Measurements from ENCODE around the gene SYP. TPM values are rescaled to one million over a fixed set of nuclear protein-coding genes. Genes with fewer than 3 reads are reported as not detected.

The SYP gene
- total RNA-seq, 2 experiments from 2014 or later = 0.79 to 2.9 TPM

- TF ChIP-seq CTCF (conservative IDR thresholded peaks at IDR 0.05; ENCODE audit: low read length) (peak; percentile 72), EZH2phosphoT487 (IDR thresholded peaks at IDR 0.05; ENCODE audit: borderline replicate concordance, low read depth, low read length) (no peak)
- BruUV-seq (replicated peaks) = no TSS peak
- H4K20me1 ChIP-seq (ENCODE audit: insufficient read depth, low read length) = no peaks in the 10 kb centered on the region
- H3K9me2 ChIP-seq (ENCODE audit: insufficient read depth, low read length) = no peaks in the 10 kb centered on the region
- H3K9me3 ChIP-seq (ENCODE audit: low read length) = no peaks in the 10 kb centered on the region
- peak overlapping the region; percentile 66 for H3K27ac ChIP-seq (ENCODE audit: low read depth, low read length, poor library complexity, severe bottlenecking)
- ChIA-PET CTCF (ENCODE audit: unreplicated experiment) (no interaction called here), POLR2A (no interaction called here)
- peaks cover 37% of the 10 kb centered on the region for H3K4me1 ChIP-seq (ENCODE audit: insufficient read depth, low read length, poor library complexity, severe bottlenecking)
- H3K4me2 ChIP-seq (ENCODE audit: low read length) = peak overlapping the region; percentile 87
- peak overlapping the region; percentile 63 for H3K4me3 ChIP-seq (ENCODE audit: low read depth, low read length, poor library complexity, severe bottlenecking)
- H2AFZ ChIP-seq (ENCODE audit: low read length) = peak overlapping the region; percentile 77
- intact Hi-C loops (cut with micrococcal nuclease; ENCODE audit: unreplicated experiment) = loop anchor here (5.0 kb wide), 1 partner anchor 41 kb away; the partner anchor contains the start of gene GPKOW
- peak; percentile 85 for DNase-seq (ENCODE audit: low spot score)
- no peaks in the 10 kb centered on the region for H3K36me3 ChIP-seq (ENCODE audit: insufficient read depth, low read length)
- H3K79me2 ChIP-seq (ENCODE audit: insufficient read depth, low read depth, low read length) = no peaks in the 10 kb centered on the region
Observed at GRCh38 chrX:49163555-49164419, 36.2 kb downstream of the SYP start.

- no peaks in the 10 kb centered on the region for H3K36me3 ChIP-seq (ENCODE audit: insufficient read depth, low read length)
- no peaks in the 10 kb centered on the region for H3K9me2 ChIP-seq (ENCODE audit: insufficient read depth, low read length)
- CTCF ChIA-PET (ENCODE audit: unreplicated experiment) = no interaction called here
- H3K79me2 ChIP-seq (ENCODE audit: insufficient read depth, low read depth, low read length) = no peaks in the 10 kb centered on the region
- no peaks in the 10 kb centered on the region for H3K9me3 ChIP-seq (ENCODE audit: low read length)
- no peak within 1 kb of the TSS for H3K4me3 ChIP-seq (ENCODE audit: low read depth, low read length, poor library complexity, severe bottlenecking)
- H3K4me2 ChIP-seq (ENCODE audit: low read length) = peak within 1 kb of the TSS; percentile 87; the same call in 1 of the 2 replicates
- TF ChIP-seq CTCF (conservative IDR thresholded peaks at IDR 0.05; ENCODE audit: low read length) (no peak), EZH2phosphoT487 (IDR thresholded peaks at IDR 0.05; ENCODE audit: borderline replicate concordance, low read depth, low read length) (no peak)
- POLR2A ChIA-PET = no interaction called here
- DNase-seq (ENCODE audit: low spot score) = no peak
- peak within 1 kb of the TSS; percentile 77 for H2AFZ ChIP-seq (ENCODE audit: low read length)
- H3K4me1 ChIP-seq (ENCODE audit: insufficient read depth, low read length, poor library complexity, severe bottlenecking) = peaks cover 26% of the 10 kb centered on the region
- H3K27ac ChIP-seq (ENCODE audit: low read depth, low read length, poor library complexity, severe bottlenecking) = no peak within 1 kb of the TSS
- no TSS peak for BruUV-seq (replicated peaks)
- no peaks in the 10 kb centered on the region for H4K20me1 ChIP-seq (ENCODE audit: insufficient read depth, low read length)
- intact Hi-C loops (cut with micrococcal nuclease; ENCODE audit: unreplicated experiment) = loop anchor here (5.0 kb wide), 1 partner anchor 40 kb away; the partner anchor contains the start of gene GPKOW
Observed at GRCh38 chrX:49162620-49163019, 37.4 kb downstream of the SYP start, which contains the start of gene MAGIX. Gene MAGIX (plus strand): TSS chrX:49162758. CDS start chrX:49162890, 132 bp downstream.

- H3K36me3 ChIP-seq (ENCODE audit: insufficient read depth, low read length) = no peaks in the 10 kb centered on the region
- no TSS peak for BruUV-seq (replicated peaks)
- TF ChIP-seq EZH2phosphoT487 (IDR thresholded peaks at IDR 0.05; ENCODE audit: borderline replicate concordance, low read depth, low read length) (no peak), CTCF (conservative IDR thresholded peaks at IDR 0.05; ENCODE audit: low read length) (no peak)
- peaks cover 16% of the 10 kb centered on the region for H3K4me1 ChIP-seq (ENCODE audit: insufficient read depth, low read length, poor library complexity, severe bottlenecking)
- H3K9me2 ChIP-seq (ENCODE audit: insufficient read depth, low read length) = no peaks in the 10 kb centered on the region
- H3K4me3 ChIP-seq (ENCODE audit: low read depth, low read length, poor library complexity, severe bottlenecking) = no peak overlapping the region
- intact Hi-C loops (cut with micrococcal nuclease; ENCODE audit: unreplicated experiment) = loop anchor here (5.0 kb wide), 1 partner anchor 39 kb away; the partner anchor contains the start of gene GPKOW
- no peaks in the 10 kb centered on the region for H4K20me1 ChIP-seq (ENCODE audit: insufficient read depth, low read length)
- no peaks in the 10 kb centered on the region for H3K9me3 ChIP-seq (ENCODE audit: low read length)
- ChIA-PET CTCF (ENCODE audit: unreplicated experiment) (no interaction called here), POLR2A (interaction anchor here (1.0 kb wide), 1 partner anchor 29 kb away, joined by 3 read pairs; no protein-coding TSS in a partner anchor)
- peak overlapping the region; percentile 72 for H2AFZ ChIP-seq (ENCODE audit: low read length)
- H3K79me2 ChIP-seq (ENCODE audit: insufficient read depth, low read depth, low read length) = no peaks in the 10 kb centered on the region
- no peak overlapping the region for H3K27ac ChIP-seq (ENCODE audit: low read depth, low read length, poor library complexity, severe bottlenecking)
- no peak overlapping the region for H3K4me2 ChIP-seq (ENCODE audit: low read length)
- no peak for DNase-seq (ENCODE audit: low spot score)
Observed at GRCh38 chrX:49161632-49162031, 38.4 kb downstream of the SYP start.

All from OCI-LY7 (cell line).